SK-N-SH treated with all-trans-retinoic acid at 6 μM for 48 hours (cell line): Measurements from ENCODE around the gene CRACR2B.

Source experiments
- ATAC-seq: fragments of 200-7000 bp; cut with Tn5 transposase; 3 replicates; pipeline ENCODE4 v1.9.1; 2020; ENCODE audit warnings: mild to moderate bottlenecking, moderate library complexity
- ARNTL ChIP-seq: fragments of 450-650 bp; formaldehyde crosslinking; IDR thresholded peaks from 2 replicates; pipeline ENCODE4 v1.5.0; 2020; ENCODE audit warnings: low read depth, mild to moderate bottlenecking, moderate library complexity, borderline replicate concordance
- CREB5 ChIP-seq: fragments of 250-450 bp; sonication (Bioruptor Pico); IDR thresholded peaks from 2 replicates; pipeline ENCODE4 v1.5.1; 2020; ENCODE audit warnings: low read depth, mild to moderate bottlenecking, moderate library complexity
- CSDC2 ChIP-seq: fragments of 250-450 bp; sonication (Bioruptor Pico); IDR thresholded peaks from 2 replicates; pipeline ENCODE4 v1.5.0; 2020; ENCODE audit warnings: mild to moderate bottlenecking, moderate library complexity
- CSRNP3 ChIP-seq: fragments of 250-450 bp; sonication (Bioruptor Pico); IDR thresholded peaks from 2 replicates; pipeline ENCODE4 v1.5.1; 2021; ENCODE audit warnings: mild to moderate bottlenecking, moderate library complexity
- ESRRG ChIP-seq: fragments of 250-450 bp; sonication (Bioruptor Pico); IDR thresholded peaks from 2 replicates; pipeline ENCODE4 v1.6.1; 2021; ENCODE audit warnings: mild to moderate bottlenecking
- GLIS3 ChIP-seq: fragments of 250-450 bp; sonication (Bioruptor Pico); IDR thresholded peaks from 2 replicates; pipeline ENCODE4 v1.5.0; 2020; ENCODE audit warnings: mild to moderate bottlenecking, moderate library complexity
- ISL1 ChIP-seq: fragments of 250-450 bp; sonication (Bioruptor Pico); IDR thresholded peaks from 2 replicates; pipeline ENCODE4 v2.1.2; 2022; ENCODE audit warnings: mild to moderate bottlenecking, moderate library complexity
- OSR1 ChIP-seq: fragments of 250-450 bp; sonication (Bioruptor Pico); IDR thresholded peaks from 2 replicates; pipeline ENCODE4 v1.8.0; 2022; ENCODE audit warnings: moderate library complexity, mild to moderate bottlenecking, inconsistent platforms
- PATZ1 ChIP-seq: fragments of 250-450 bp; sonication (Bioruptor Pico); IDR thresholded peaks from 2 replicates; pipeline ENCODE4 v1.8.0; 2020; ENCODE audit warnings: mild to moderate bottlenecking, moderate library complexity, borderline replicate concordance
- POU6F1 ChIP-seq: fragments of 250-450 bp; sonication (Bioruptor Pico); IDR thresholded peaks from 2 replicates; pipeline ENCODE4 v1.8.0; 2021; ENCODE audit warnings: low read depth, mild to moderate bottlenecking, moderate library complexity, borderline replicate concordance
- PPARA ChIP-seq: fragments of 250-450 bp; sonication (Bioruptor Pico); IDR thresholded peaks from 2 replicates; pipeline ENCODE4 v1.5.0; 2020; ENCODE audit warnings: mild to moderate bottlenecking, borderline replicate concordance
- RARB ChIP-seq: fragments of 250-450 bp; sonication (Bioruptor Pico); IDR thresholded peaks from 2 replicates; pipeline ENCODE4 v1.8.0; 2021; ENCODE audit warnings: mild to moderate bottlenecking, moderate library complexity
- SNAI2 ChIP-seq: fragments of 250-450 bp; sonication (Bioruptor Pico); IDR thresholded peaks from 2 replicates; pipeline ENCODE4 v1.5.0; 2020; ENCODE audit warnings: mild to moderate bottlenecking, moderate library complexity
- TCF4 ChIP-seq: fragments of 250-450 bp; sonication (Bioruptor Pico); IDR thresholded peaks from 2 replicates; pipeline ENCODE4 v1.8.0; 2021; ENCODE audit warnings: mild to moderate bottlenecking, moderate library complexity, borderline replicate concordance
- TOX ChIP-seq: fragments of 250-450 bp; sonication (Bioruptor Pico); IDR thresholded peaks from 2 replicates; pipeline ENCODE4 v1.8.0; 2021; ENCODE audit warnings: mild to moderate bottlenecking, moderate library complexity, borderline replicate concordance
- TSHZ2 ChIP-seq: fragments of 250-450 bp; sonication (Bioruptor Pico); IDR thresholded peaks from 2 replicates; pipeline ENCODE4 v1.5.0; 2020; ENCODE audit warnings: mild to moderate bottlenecking, moderate library complexity
- ZFP3 ChIP-seq: fragments of 250-450 bp; sonication (Bioruptor Pico); IDR thresholded peaks from 2 replicates; pipeline ENCODE4 v1.5.0; 2020; ENCODE audit warnings: mild to moderate bottlenecking, moderate library complexity
- ZFP30 ChIP-seq: fragments of 450-650 bp; formaldehyde crosslinking; IDR thresholded peaks from 2 replicates; pipeline ENCODE4 v1.5.0; 2022; ENCODE audit warnings: mild to moderate bottlenecking, moderate library complexity
- ZNF70 ChIP-seq: fragments of 450-650 bp; formaldehyde crosslinking; IDR thresholded peaks from 2 replicates; pipeline ENCODE4 v1.5.0; 2020; ENCODE audit warnings: mild to moderate bottlenecking, moderate library complexity
- ZNF8 ChIP-seq: fragments of 450-650 bp; formaldehyde crosslinking; IDR thresholded peaks from 2 replicates; pipeline ENCODE4 v1.5.0; 2020; ENCODE audit warnings: mild to moderate bottlenecking, moderate library complexity

Gene CRACR2B

GRCh38 chr11:828506-829175, 922 bp downstream of the CRACR2B start (continued):
- TF ChIP-seq POU6F1 (CRISPR knock-in tag) (no peak), CSDC2 (CRISPR knock-in tag) (no peak)
- TF ChIP-seq, all 23 proteins: peak for 0

GRCh38 chr11:829176-829846, 1.6 kb downstream of the CRACR2B start:
- no peak for TF ChIP-seq CSRNP3 (CRISPR knock-in tag)
- TF ChIP-seq POU6F1 (CRISPR knock-in tag): no peak
- TF ChIP-seq CREB5 (CRISPR knock-in tag): no peak
- TF ChIP-seq TCF4 (CRISPR knock-in tag): no peak
- no peak for TF ChIP-seq ZNF70 (CRISPR knock-in tag)
- no peak for TF ChIP-seq PPARA
- no peak for TF ChIP-seq ISL1 (CRISPR knock-in tag)
- no peak for TF ChIP-seq OSR1 (CRISPR knock-in tag)
- no peak for TF ChIP-seq CSDC2 (CRISPR knock-in tag)
- no peak for TF ChIP-seq ZFP30
- TF ChIP-seq ZNF8 (CRISPR knock-in tag): no peak
- TF ChIP-seq ARNTL: no peak
- no peak for TF ChIP-seq SNAI2 (CRISPR knock-in tag)
- TF ChIP-seq PATZ1 (CRISPR knock-in tag): no peak
- no peak for ATAC-seq

- no peak for ATAC-seq
- TF ChIP-seq SNAI2 (CRISPR knock-in tag): no peak
- TF ChIP-seq TOX (CRISPR knock-in tag): no peak
- TF ChIP-seq ZNF70 (CRISPR knock-in tag): no peak
- no peak for TF ChIP-seq GLIS3
- no peak for TF ChIP-seq ISL1 (CRISPR knock-in tag)
- no peak for TF ChIP-seq OSR1 (CRISPR knock-in tag)
- no peak for TF ChIP-seq RARB (CRISPR knock-in tag)
- no peak for TF ChIP-seq ZNF8 (CRISPR knock-in tag)
- no peak for TF ChIP-seq TSHZ2 (CRISPR knock-in tag)
- TF ChIP-seq ZFP3 (CRISPR knock-in tag): no peak
- TF ChIP-seq ZFP30: no peak
- no peak for TF ChIP-seq ESRRG (CRISPR knock-in tag)
- no peak for TF ChIP-seq CSDC2 (CRISPR knock-in tag)
- no peak for TF ChIP-seq TCF4 (CRISPR knock-in tag)
- no peak for TF ChIP-seq CREB5 (CRISPR knock-in tag)
- no peak for TF ChIP-seq POU6F1 (CRISPR knock-in tag)
- no peak for TF ChIP-seq PPARA
These were observed 2.2 kb downstream of the CRACR2B start for GRCh38 chr11:829847-830294.
